Trophoblast cell (in vitro differentiated cells and primary cell): ENCODE measurements around the gene COBL.

Experiments used
- DNase-seq, 2 donors: peaks; one replicate each; pipeline ENCODE4 v3.0.0-alpha.2; 2016
- H2AFZ ChIP-seq: 2 replicates; pipeline ENCODE4 v1.6.1; 2013; ENCODE audit warnings: low read length, moderate library complexity, mild to moderate bottlenecking; ENCODE audit not compliant: insufficient read depth, poor library complexity
- H2AK5ac ChIP-seq: 2 replicates; pipeline ENCODE4 v1.6.1; 2013; ENCODE audit warnings: mild to moderate bottlenecking, low read length
- H2BK120ac ChIP-seq: 2 replicates; pipeline ENCODE4 v1.6.1; 2013; ENCODE audit warnings: low read length, mild to moderate bottlenecking, moderate library complexity; ENCODE audit not compliant: insufficient read depth, poor library complexity
- H2BK12ac ChIP-seq: 2 replicates; pipeline ENCODE4 v1.6.1; 2013; ENCODE audit warnings: mild to moderate bottlenecking, low read length, moderate library complexity
- H2BK5ac ChIP-seq: 2 replicates; pipeline ENCODE4 v1.6.1; 2013; ENCODE audit warnings: low read length, low read depth, moderate library complexity, mild to moderate bottlenecking; ENCODE audit not compliant: poor library complexity
- H3K14ac ChIP-seq: 2 replicates; pipeline ENCODE4 v1.6.1; 2013; ENCODE audit warnings: mild to moderate bottlenecking, low read length
- H3K18ac ChIP-seq: 2 replicates; pipeline ENCODE4 v1.6.1; 2013; ENCODE audit warnings: mild to moderate bottlenecking, low read length
- H3K23ac ChIP-seq: 2 replicates; pipeline ENCODE4 v1.6.1; 2013; ENCODE audit warnings: low read length
- H3K27ac ChIP-seq: 2 replicates; pipeline ENCODE4 v1.5.1; 2013; ENCODE audit warnings: low read depth, mild to moderate bottlenecking, inconsistent platforms, low read length, moderate library complexity
- H3K27me3 ChIP-seq: 2 replicates; pipeline ENCODE4 v1.6.1; 2013; ENCODE audit warnings: inconsistent platforms, mild to moderate bottlenecking, low read length, moderate library complexity; ENCODE audit not compliant: insufficient read depth
- H3K36me3 ChIP-seq, 2 experiments: 1 replicate in 1 of 2; 2 replicates in 1 of 2; pipeline ENCODE4 v1.6.1; 2013; ENCODE audit warnings: low read length in 2 of 2, mild to moderate bottlenecking in 2 of 2, moderate library complexity in 1 of 2; ENCODE audit not compliant: insufficient read depth in 2 of 2, control insufficient read depth in 1 of 2
- H3K4ac ChIP-seq: 2 replicates; pipeline ENCODE4 v1.6.1; 2013; ENCODE audit warnings: low read depth, mild to moderate bottlenecking, low read length, moderate library complexity
- H3K4me1 ChIP-seq, 2 experiments: 1 replicate in 1 of 2; 2 replicates in 1 of 2; pipeline ENCODE4 v1.6.1; 2013; ENCODE audit warnings: low read length in 2 of 2, mild to moderate bottlenecking in 2 of 2, moderate library complexity in 1 of 2; ENCODE audit not compliant: insufficient read depth in 2 of 2, control insufficient read depth in 1 of 2
- H3K4me2 ChIP-seq: 2 replicates; pipeline ENCODE4 v1.6.1; 2013; ENCODE audit warnings: inconsistent platforms, mild to moderate bottlenecking, low read length, moderate library complexity
- H3K4me3 ChIP-seq: 2 replicates; pipeline ENCODE4 v1.5.1; 2013; ENCODE audit warnings: mild to moderate bottlenecking, low read depth, low read length, inconsistent platforms
- H3K79me1 ChIP-seq: one replicate; pipeline ENCODE4 v1.6.1; 2013; ENCODE audit warnings: low read length
- H3K79me2 ChIP-seq: 2 replicates; pipeline ENCODE4 v1.6.1; 2013; ENCODE audit warnings: low read length, mild to moderate bottlenecking; ENCODE audit not compliant: control insufficient read depth, insufficient read depth, poor library complexity
- H3K9ac ChIP-seq: 2 replicates; pipeline ENCODE4 v1.6.1; 2013; ENCODE audit warnings: mild to moderate bottlenecking, low read length
- H3K9me3 ChIP-seq: 2 replicates; pipeline ENCODE4 v1.6.1; 2013; ENCODE audit warnings: low read depth, mild to moderate bottlenecking, control low read depth, inconsistent platforms, low read length; ENCODE audit not compliant: insufficient read depth
- H4K12ac ChIP-seq: 2 replicates; pipeline ENCODE4 v1.6.1; 2013; ENCODE audit warnings: low read depth, mild to moderate bottlenecking, low read length, moderate library complexity
- H4K8ac ChIP-seq: 2 replicates; pipeline ENCODE4 v1.6.1; 2013; ENCODE audit warnings: low read depth, mild to moderate bottlenecking, low read length, moderate library complexity
- H4K91ac ChIP-seq: one replicate; pipeline ENCODE4 v1.6.1; 2013; ENCODE audit warnings: low read depth, mild to moderate bottlenecking, low read length, moderate library complexity
- WGBS: extraction: QIAGEN DNeasy Blood & Tissue Kit; methylation state at CpG from one replicate; pipeline ENCODE4 v1.1.7; 2013; ENCODE audit warnings: missing lambda C conversion rate; ENCODE audit not compliant: insufficient read length, insufficient coverage; ENCODE audit errors: extremely low coverage; 5-methylcytosine and 5-hydroxymethylcytosine counted together

The COBL gene

DNA sequence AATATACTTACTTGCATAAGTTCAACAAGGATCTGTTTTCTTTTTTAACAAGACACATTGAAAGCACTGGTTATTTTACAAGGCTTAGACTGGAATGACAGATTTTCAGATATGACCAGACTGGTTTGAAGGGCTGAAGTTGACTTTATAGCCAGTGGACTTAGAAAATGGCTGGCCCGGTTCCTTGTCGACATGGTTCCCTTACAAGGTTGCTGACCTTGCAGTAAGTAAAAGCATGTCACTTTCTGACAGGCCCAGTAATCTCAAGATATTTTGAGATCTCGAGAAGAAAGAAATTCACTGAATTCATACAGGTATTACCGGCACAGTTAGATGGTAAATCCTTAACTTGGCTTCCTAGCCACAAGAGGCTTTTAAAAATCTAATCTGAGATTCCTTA is 136.5 kb downstream of the COBL start:
- no peak overlapping the region for H2BK12ac ChIP-seq
- H3K79me2 ChIP-seq: no peaks in the 10 kb centered on the region
- H3K27ac ChIP-seq: no peak overlapping the region
- peaks cover 1% of the 10 kb centered on the region for H3K9me3 ChIP-seq
- H3K9ac ChIP-seq: no peak overlapping the region
- DNase-seq: no peak
- H3K23ac ChIP-seq: no peak overlapping the region
- H3K4ac ChIP-seq: no peak overlapping the region
- no peaks in the 10 kb centered on the region for H3K27me3 ChIP-seq
- no peak overlapping the region for H4K12ac ChIP-seq
- peaks cover 0 to 2% of the 10 kb centered on the region in 2 experiments for H3K4me1 ChIP-seq
- no peak overlapping the region for H3K14ac ChIP-seq
- H3K36me3 ChIP-seq: no peaks in the 10 kb centered on the region
- H3K4me3 ChIP-seq: no peak overlapping the region
- H2BK120ac ChIP-seq: no peak overlapping the region
- H3K18ac ChIP-seq: no peak overlapping the region
- no peak overlapping the region for H3K4me2 ChIP-seq
- no peak overlapping the region for H2BK5ac ChIP-seq
- H4K91ac ChIP-seq: no peak overlapping the region
- H4K8ac ChIP-seq: no peak overlapping the region
- H2AFZ ChIP-seq: no peak overlapping the region
- no CpG with 5 or more reads among the region's 4 CpGs for WGBS
- no peak overlapping the region for H2AK5ac ChIP-seq
- no peaks in the 10 kb centered on the region for H3K79me1 ChIP-seq

DNA sequence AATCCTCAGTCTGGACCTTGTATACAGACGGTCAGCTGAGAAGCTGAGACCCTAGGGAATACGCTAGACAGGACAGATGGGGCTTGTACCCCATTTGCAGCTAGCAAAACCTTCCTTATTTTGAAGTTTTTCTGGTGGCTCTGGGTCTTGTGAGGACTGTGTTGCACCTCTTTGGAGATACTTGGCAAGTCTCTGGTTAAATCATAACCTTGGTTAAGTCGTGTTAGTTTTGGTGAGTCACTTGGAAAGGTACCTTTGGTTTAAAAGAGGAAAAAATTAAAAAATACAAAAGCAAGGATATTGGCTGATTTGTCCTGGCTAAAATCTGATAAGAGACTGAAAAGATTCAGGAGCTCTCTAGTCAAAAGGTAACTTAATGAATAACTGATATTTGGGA is 140.6 kb downstream of the COBL start:
- no peak overlapping the region for H3K27ac ChIP-seq
- H3K4me2 ChIP-seq: no peak overlapping the region
- H3K4me3 ChIP-seq: no peak overlapping the region
- H2AFZ ChIP-seq: no peak overlapping the region
- H3K79me1 ChIP-seq: no peaks in the 10 kb centered on the region
- H2AK5ac ChIP-seq: no peak overlapping the region
- no peak overlapping the region for H3K18ac ChIP-seq
- H2BK12ac ChIP-seq: no peak overlapping the region
- H3K27me3 ChIP-seq: no peaks in the 10 kb centered on the region
- H3K79me2 ChIP-seq: no peaks in the 10 kb centered on the region
- H4K8ac ChIP-seq: no peak overlapping the region
- no peak overlapping the region for H3K9ac ChIP-seq
- H3K14ac ChIP-seq: no peak overlapping the region
- H2BK5ac ChIP-seq: no peak overlapping the region
- no peaks in the 10 kb centered on the region for H3K36me3 ChIP-seq
- no peak for DNase-seq
- H3K9me3 ChIP-seq: no peaks in the 10 kb centered on the region
- no peak overlapping the region for H2BK120ac ChIP-seq
- H3K4ac ChIP-seq: no peak overlapping the region
- H4K12ac ChIP-seq: no peak overlapping the region
- no peak overlapping the region for H4K91ac ChIP-seq
- H3K4me1 ChIP-seq: peaks cover 0 to 2% of the 10 kb centered on the region in 2 experiments
- WGBS: no CpG with 5 or more reads among the region's 3 CpGs
- no peak overlapping the region for H3K23ac ChIP-seq

DNA sequence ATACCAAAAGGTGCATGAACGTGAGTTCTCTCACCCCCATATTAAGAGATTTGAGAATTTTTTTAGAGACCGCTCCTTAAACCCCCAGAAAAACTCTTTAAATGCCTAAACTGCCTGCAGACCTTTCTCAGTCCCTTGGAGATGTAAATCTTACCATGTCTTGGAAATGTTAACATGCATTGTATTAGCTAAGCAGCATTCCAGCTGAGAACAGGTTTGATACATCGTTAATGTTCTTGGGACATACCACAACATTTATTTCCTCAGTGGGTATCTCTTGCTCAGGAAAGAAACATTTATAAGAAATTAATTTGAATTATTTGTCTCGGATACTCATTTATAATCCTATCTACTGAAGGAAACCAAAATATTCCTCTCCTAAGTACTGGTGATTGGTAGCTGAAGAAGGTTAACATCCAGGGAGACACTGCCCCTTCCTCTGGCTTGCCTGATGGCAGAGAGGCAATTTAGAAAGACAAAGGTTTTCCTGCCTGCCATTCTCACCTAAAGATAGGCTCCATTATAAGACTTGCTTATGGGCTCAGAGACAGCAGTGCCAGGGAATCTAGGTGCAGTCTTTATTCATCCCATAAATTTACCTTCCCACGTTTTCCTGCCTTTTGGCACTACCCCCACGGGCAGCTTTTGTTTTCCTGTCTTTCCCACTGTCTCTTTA is 141.2 kb downstream of the COBL start:
- Histone ChIP-seq H3K79me1 (no peaks in the 10 kb centered on the region), H3K4ac (no peak overlapping the region), H3K14ac (no peak overlapping the region), H3K27ac (no peak overlapping the region), H3K18ac (no peak overlapping the region), H2BK12ac (no peak overlapping the region), H3K4me2 (no peak overlapping the region), H3K9me3 (no peaks in the 10 kb centered on the region), H2AK5ac (no peak overlapping the region), H4K91ac (no peak overlapping the region), H3K4me1 (peaks cover 0 to 2% of the 10 kb centered on the region in 2 experiments), H3K9ac (no peak overlapping the region), H4K12ac (no peak overlapping the region), H4K8ac (no peak overlapping the region), H2BK120ac (no peak overlapping the region), H3K4me3 (no peak overlapping the region), H3K27me3 (no peaks in the 10 kb centered on the region), H3K79me2 (no peaks in the 10 kb centered on the region), H3K23ac (no peak overlapping the region), H2BK5ac (no peak overlapping the region), H2AFZ (no peak overlapping the region), H3K36me3 (no peaks in the 10 kb centered on the region)
- DNase-seq: no peak
- WGBS: no CpG with 5 or more reads among the region's 6 CpGs

DNA sequence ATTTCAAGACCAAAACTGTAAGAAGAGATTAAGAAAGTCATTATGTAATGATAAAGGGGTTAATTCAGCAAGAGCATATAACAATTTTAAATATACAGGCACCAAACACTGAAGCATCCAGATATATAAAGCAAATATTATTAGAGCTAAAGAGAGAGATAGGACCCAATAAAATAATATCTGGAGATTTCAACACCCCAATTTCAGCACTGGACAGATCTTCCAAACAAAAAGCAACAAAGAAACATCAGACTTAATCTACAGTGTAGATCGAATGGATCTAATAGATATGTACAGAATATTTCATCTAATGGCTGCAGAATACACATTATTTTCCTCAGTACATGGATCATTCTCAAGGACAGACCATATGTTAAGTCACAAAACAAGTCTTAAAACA is 151.3 kb downstream of the COBL start:
- Histone ChIP-seq H2BK120ac (no peak overlapping the region), H4K8ac (no peak overlapping the region), H3K79me2 (no peaks in the 10 kb centered on the region), H3K23ac (no peak overlapping the region), H2AK5ac (no peak overlapping the region), H3K14ac (no peak overlapping the region), H3K27me3 (no peaks in the 10 kb centered on the region), H3K27ac (no peak overlapping the region), H2BK12ac (no peak overlapping the region), H3K9ac (no peak overlapping the region), H3K4me2 (no peak overlapping the region), H3K4me1 (no peaks in the 10 kb centered on the region), H3K36me3 (no peaks in the 10 kb centered on the region), H2AFZ (no peak overlapping the region), H4K12ac (no peak overlapping the region), H3K4ac (no peak overlapping the region), H3K4me3 (no peak overlapping the region), H4K91ac (no peak overlapping the region), H3K9me3 (no peaks in the 10 kb centered on the region), H3K18ac (no peak overlapping the region), H2BK5ac (no peak overlapping the region), H3K79me1 (no peaks in the 10 kb centered on the region)
- no peak for DNase-seq
- WGBS: no CpG with 5 or more reads among the region's 1 CpG
